ENCODE measurements around the gene C5orf15.

Gene C5orf15

DNA sequence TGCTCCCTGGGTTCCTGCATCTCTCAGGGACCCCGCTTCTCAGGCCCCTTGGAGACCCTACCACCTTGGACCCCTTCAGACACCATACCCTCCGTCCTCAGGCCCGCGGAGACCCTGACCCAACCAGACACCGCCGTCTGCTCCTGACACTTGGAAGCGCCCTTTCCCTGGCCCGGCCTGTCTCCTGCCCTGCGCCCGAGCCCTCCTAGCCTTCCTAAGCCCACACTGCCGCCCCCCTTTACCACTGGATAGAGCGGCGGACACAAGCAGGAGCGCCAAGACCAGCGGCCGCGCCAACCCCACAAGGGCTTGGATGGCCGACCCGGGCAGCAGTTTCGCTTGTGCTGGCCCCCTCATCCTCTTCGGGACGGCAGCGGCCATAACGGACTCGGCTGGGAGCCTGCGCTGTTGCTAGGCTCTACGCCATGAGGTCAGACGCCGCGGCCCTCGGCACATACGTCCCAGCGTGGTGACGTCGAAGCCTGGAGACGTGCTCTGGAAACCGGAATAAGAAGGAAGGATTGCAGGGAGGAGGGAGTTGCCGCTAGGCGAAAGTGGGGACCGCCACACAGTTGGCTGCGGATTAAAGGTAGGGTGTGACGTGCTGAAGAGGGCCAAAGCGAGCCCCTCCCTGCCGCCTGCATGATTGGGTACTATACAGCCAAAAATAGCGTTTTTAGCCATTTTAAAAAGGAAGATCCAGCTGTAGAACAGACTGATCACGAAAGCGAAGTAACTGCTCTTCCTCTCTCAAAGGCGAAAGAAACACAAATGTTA lies at the start of gene C5orf15:
Gene C5orf15, minus strand, starts transcription at position 422 of the 777 bp plus-strand sequence. Its CDS starts 41 bp downstream, at position 381.
- DNase-seq = peak; percentile 99

DNA sequence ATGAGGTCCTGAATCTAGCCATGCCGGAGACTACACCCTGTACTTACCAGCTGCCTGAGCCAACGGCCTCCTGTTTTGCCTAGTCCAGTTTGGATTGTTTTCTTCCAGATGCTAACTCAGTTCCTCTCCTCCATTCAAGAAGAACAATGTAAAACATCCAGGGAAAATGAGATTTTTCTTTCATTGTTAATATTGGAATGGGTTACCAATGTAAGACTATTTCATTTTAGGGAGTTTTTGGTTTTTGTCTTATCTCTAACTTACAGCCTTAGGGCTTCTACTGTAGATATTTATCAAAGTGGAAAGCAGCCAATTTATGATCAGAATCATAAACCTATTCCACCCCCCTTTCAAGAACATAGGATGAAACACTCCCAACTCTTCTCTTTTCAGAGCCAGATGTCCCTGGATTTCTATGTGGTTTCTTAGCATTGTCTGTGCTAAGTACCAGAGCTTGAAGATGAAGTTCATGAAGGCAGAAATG lies 39.9 kb upstream of the C5orf15 start:
- no peak for DNase-seq

DNA sequence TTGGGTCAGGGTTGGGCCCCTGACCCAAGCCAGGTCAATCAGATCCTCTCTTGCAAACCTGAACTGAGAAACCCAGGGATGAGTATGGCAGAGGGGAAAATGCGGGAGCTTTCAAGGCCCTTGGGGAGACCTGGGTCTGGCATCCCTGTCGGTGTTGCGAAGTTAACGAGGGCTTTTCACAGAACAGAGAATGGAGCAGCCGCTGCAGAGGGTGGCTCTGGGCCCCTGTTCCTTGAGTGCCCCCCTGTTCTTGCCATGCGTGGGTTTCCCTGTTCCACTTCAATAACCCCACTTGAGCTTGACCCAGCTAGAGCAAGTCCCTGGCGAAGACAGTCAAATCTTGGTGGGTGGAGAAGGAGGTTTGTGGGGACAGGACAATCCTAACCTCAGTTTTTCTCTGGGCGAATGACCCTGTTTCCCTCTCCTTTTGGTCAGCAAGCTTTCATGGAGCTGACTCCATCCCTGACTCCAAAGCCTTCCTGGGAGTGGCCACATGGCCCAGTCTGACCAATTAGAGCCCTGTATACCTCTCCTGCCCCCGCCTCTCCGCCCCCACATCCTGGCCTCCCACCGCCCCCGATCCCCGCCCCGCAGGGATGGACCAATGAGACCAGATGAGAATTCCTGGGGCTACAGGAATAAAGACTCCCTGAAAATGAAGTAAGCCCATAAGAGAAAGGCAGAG lies 39.3 kb upstream of the C5orf15 start:
- DNase-seq = peak; percentile 51

DNA sequence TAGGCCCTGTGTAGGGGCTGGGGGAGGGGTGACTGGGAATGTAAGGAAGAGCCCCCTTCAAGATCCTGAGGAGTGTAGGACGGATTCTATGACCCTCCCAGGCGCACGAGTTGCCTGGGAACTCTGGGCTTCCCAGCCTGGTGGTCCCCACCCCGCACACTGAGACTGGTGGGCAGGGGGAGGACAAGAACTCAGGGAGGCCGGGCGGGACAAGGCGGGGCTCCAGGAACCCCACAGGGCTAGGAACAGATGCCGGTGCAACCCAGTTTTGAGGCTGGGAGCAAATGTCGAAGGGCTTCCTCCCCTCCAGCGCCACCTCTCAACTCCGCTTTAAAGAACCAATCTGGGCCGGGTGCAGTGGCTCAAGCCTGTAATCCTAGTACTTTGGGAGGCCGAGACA lies 37.7 kb upstream of the C5orf15 start:
- DNase-seq = no peak

DNA sequence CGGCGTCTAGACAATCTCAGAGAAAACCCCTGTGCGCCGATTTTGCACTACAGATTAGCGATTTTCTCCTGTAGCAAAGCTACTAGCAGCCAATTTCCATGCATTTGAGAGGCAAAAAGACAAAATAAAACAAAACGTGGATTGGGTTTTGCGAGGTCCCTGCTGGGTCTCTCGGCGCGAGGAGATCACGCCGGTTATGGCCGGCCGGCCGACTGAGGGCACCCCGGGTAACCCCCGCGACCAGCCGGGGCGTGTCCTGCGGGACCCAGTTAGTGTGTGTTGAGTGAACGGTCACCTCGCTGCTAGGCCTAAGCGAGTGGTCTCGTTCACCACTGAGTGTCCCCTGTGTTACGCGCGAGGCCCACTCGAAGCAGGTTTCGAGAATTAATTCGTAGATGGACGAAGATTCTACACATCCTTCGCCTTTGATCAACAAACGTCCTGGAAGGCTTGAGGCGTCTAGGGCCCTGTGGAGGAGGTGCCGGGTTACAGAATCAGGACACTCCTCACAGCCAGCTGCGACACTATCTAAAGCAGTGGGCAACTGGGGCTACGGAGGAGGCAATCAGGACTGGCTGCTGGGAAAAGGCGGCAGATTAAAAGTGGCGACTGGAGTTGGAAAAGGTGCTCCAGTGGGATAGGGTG lies 37.1 kb upstream of the C5orf15 start:
- DNase-seq = no peak

DNA sequence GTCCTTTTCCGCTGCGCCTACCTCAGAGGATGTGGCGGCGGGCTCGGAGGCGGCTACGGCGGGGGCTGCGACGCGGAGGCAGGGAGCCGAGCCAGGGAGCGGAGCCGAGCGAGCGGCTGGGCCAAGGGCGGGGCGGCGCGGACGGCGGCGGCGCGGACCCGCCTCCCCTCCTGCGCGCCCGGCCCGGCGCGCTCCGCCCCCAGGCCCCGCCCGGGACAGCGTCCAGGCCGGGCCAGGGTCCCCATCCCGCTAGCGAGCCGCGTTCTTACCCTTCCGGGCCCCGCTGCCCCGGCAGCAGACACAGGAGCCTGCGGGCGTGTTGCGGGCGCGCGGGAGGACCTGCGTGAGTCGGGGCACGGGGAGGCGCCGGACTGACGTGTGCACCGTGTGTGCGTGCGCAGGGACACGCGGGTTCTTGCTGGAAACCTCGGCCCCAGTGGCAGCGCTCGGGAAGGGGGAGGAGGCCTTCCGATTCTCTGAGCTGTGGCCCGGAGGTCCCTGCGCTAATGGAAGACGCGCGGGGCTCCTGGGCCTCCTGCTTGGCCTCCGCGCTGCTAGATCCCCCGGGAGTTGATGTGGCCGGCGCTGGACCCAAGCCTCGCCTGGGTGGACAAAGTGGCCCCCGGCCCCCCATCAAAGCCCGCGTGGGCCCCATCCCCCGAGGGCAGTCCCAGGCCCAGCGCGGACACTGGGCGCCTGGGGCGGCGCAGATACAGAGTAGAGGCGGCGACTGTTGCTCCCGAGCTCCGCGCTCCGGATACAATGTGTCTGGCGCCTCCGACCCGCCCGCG lies 36.4 kb upstream of the C5orf15 start, which contains the start of gene VDAC1:
Gene VDAC1, minus strand, starts transcription at position 350 of the 791 bp plus-strand sequence. CDS start 11,963 bp downstream, outside the sequence.
- DNase-seq = peak; percentile 92

DNA sequence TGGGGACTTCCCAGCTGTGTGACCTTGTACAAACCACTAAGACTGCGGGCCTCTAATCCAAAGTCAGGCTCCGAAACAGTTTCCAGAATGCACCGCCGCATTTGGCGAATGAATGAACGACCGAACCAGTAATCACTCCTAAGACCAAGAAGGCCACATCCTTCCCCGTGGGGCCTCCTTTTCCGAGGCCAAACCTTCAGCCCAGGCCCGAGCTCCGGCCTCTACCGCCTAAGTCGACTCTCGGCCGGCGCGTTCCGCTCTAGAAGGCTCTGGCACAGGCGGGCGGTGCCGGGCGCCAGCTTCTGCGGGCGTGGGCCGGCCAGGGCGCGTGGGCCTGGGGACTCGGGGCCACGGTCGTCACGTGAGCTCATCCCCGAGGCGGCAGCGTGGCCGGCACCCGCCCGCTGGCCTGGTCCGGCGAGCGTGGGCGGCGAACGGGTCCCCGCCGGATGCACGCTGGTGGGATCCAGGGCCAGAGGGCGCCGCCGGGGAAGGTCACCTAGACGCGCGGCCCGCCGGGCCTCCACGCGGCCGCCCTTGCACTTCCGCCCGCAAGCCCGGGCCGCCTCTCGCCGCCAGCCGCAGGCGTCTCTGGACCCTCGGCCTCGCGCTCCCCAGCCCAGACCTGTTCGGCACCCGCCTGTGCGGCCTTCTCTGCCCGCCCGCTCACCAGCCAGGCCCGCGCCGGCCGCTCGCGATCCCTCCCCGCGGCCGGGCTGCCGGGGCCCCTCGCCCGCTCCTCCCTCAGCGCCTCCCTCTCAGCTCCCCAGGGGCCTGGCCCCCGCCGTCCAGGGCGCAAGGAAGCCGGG lies 35.6 kb upstream of the C5orf15 start:
- DNase-seq = peak; percentile 48

DNA sequence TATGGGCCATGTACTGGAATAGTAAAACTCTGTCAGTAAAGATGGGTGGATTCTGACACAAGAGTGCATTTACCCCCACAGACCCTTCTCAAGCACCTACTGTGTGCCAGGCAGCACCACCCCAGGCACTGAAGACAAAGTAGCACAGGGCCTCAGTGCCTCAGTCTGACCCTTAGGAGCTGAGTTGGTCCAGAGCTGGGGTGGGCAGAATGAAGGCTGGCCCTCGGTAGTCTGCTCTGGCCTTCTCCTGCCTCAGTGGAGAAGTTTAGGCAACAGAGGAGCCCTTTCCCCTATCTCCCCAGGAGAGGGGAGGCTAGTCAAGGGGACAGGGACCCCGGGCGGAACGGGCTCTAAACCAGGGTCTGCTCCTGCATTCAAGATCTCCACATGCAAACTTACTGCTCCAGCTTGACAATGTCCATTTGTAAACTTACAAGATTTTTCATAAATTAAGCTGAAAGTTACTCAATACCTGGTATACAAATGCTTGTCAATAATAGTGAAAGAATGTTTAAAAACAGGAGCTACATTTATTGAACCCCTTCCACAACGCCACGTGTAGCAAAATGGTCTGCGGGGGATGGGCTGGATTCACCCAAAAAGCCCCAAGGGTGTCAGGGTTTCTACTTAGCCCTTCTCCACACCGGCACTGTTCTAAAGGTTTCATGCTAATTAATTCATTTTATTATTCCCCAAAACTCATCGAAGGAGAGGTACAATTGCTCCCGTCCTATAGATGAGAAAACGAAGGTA lies 34.8 kb upstream of the C5orf15 start:
- no peak for DNase-seq

DNA sequence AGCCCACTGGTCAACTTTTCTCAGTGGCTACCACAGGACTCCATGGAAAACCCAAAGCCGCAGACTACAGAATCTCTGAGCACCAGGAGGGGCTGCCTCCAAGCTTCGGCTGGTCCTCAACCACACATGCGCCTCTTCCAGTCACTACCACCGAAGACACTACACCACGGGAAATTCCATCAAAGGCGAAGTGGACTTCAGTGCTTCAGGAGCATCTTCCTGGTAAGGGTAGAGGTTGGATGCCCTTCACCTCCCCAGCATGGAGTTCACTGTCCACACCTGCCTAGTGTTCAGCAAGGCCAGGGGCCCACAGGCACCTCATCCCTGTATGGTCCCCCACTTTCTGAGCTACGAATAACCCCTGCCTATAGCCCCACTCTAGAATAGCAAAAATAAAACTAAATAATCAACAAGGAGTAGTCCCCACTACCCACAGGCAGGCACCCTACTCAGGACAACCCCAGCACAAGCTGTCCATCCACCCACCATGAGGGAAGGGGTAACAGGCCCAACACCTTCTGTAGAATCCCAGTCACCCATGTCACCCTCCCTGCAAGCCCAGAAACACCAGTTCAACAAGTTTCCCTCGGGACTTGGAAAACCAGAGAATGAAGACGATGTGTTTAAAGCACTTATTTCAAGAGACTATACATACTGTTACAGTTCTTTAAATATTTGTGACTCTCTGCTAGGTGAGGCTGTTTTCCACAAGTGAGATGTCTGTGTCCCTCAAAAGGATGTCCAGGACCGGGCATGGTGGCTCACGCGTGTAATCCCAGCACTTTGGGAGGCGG lies 33.7 kb upstream of the C5orf15 start:
- DNase-seq = no peak

DNA sequence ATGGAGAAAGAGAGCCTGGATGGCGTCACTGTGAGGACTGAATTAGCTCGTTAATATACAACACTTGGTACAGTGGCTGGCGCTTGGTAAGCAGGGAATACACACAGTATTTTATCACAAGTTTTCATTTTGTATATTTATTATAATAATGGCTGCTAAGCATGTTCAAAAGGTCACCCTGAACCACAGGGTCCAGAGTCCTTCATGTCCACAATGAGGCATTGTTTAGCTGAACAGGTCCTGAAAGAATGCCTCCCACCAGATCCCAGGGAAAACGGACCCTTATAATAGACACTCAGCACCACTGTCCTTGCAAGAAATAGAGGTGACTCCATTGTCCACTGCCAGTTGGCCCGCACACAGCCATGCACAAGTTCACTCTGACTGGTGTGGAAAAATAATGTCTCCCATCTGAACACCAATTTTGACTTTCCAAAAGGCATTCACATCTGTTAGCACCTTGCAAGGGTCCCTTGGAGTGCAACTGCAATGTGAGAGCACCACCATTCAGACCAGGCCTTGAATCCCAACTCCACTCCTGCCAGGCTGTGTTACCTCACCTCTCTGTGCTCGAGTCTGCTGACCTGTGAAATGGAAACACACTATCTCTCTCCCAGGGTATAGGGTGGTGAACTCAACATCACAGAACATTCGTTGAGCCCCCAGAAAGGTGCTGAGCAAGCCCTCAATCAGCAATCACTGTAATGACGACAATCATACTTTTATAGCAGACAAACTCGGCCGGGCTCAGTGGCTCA lies 32.5 kb upstream of the C5orf15 start:
- no peak for DNase-seq

DNA sequence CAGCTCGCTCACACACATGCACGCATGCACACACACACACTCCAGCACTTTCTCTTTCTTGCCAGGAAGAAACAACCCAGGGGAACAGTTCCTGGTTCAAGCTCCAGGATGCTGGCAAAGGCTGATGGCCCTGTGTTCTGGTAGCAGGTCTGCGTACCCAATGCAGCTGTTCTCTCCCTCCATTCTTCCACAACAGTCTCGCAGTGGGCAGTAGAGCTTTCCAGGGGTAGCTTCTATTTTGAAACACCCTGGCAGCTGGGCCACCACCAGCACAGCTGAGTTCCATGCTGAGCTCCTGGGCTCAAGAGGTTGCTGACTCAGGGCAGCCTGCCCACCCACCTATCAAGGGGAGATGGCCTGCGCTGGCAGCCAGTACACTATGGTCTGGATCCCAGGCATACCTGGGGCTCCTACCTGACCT lies 31.7 kb upstream of the C5orf15 start:
- DNase-seq = no peak

DNA sequence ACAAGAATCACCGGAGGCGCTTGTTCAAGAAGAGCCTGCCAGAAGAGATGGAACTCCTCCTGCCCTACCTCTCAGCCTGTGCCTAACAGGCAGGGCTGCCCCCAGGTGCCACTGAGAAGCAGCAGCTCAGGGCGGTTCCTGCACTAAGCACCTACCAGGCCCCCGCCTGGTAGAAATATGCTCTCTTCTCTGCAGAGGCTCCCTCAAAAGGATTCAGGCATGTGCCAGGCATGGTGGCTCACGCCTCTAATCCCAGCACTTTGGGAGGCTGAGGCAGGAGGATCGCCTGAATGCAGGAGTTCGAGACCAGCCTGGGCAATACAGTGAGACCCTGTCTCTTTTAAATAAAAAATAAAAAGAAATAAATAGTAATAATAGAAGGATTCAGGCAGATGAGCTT lies 30.4 kb upstream of the C5orf15 start:
- DNase-seq = no peak

DNA sequence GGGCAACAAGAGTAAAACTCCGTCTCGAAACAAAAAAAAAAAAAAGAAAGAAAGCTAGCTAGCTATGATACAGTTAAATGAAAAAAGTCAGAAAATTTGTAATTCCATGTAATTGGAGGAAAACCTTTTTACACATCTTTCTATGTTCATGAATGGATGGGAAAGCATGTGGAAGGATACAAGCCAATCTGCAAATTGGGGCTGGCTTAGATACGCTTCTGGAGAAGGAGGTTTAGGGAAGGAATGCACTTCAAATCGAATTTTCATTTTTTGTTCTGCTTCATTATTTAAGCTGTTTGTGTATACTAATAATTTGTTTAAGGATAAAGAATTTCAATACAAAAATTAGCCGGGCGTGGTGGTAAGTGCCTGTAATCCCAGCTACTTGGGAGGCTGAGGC lies 29.6 kb upstream of the C5orf15 start:
- no peak for DNase-seq

DNA sequence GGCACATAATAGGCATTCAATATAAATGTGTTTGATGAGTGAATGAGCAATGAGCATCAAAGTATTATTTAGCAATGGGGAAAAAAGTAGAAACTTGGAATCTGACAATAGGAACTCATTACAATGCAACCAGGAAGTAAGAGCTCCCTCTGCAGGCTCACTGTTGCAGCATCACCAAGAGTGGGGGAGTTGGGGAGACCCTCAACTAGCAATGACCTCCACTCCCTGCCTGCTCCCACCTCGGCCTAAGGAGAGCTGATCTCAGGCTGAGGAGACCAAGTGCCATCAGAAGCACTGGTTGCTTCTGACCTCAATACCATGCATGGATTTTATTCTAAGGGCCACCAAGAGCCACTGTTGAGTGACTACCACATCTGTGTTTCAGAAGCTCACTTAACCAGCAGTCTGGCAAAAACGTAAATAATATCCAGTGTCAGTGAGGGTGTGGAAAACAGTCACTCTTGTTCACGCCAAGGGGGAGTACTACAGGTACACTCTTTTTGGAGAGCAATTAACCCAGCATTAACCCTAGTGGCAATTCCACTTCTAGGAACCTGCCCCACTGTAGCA lies 28.3 kb upstream of the C5orf15 start:
- no peak for DNase-seq

DNA sequence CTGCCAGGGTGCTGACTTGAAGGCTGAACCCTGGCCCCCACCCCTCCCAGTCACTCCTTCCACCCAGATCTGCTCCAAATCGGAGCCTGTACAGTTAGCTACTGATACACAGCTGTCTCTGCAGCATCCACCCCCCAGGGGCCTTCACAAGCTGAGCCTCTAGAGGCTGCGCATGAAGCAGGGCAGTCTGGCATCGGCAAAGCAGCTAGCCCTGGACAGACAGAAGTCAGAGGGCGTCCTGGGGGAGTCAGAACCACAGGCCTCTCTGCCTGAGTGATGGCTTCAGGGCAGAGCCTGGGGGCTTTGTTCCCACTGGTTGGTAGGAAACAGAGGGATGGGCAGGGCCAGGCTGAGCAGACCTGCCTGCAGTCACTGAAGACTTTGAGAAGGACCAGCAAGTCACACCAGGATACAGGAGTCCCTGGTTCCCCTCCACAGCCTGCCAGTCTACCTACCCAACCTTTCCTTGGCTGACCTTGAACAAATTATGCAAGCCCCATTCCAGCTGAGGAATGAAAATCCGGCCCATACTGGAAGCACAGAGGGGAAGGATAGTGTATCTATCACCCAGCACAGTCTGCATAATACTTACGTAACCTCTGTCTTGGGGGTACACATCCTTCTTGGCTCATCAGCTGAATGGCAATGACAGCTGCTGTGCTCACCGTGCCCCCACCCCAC lies 27.6 kb upstream of the C5orf15 start:
- no peak for DNase-seq

DNA sequence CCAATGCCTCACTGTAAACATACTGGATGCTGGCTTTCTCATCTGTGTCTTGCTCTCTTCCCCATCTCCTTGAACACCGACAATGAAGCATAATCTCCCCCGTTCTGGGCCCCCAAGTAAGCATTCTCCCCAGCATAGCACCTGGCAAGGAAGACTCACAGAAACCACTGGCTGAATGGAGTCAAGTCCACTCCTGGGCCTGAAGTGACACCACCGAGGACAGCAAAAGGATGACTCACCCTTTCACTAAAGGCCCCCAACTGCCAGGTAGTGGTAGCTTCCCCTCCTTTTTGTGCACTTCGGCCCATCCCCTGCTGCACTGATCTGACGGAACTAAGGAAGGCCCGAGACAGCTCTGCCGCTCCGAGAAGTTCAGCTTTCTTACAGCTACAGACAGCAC lies 26.9 kb upstream of the C5orf15 start:
- DNase-seq = no peak

DNA sequence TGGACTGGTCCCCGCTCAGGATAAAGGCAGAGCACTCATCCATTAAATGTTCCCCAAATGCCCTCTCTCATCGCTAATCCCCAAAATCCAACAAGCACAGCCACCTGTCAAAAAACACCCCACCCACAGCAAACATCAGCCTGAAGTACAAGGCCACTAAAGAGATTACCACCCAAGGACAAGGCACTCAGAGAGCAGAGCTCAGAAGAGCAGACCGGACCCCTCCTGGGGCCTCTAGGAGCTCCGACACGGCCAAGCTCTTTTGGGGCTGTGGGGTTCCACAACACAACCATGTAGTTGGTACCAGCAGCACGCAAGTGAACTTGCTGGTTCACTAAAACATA lies 26.5 kb upstream of the C5orf15 start:
- DNase-seq = no peak

DNA sequence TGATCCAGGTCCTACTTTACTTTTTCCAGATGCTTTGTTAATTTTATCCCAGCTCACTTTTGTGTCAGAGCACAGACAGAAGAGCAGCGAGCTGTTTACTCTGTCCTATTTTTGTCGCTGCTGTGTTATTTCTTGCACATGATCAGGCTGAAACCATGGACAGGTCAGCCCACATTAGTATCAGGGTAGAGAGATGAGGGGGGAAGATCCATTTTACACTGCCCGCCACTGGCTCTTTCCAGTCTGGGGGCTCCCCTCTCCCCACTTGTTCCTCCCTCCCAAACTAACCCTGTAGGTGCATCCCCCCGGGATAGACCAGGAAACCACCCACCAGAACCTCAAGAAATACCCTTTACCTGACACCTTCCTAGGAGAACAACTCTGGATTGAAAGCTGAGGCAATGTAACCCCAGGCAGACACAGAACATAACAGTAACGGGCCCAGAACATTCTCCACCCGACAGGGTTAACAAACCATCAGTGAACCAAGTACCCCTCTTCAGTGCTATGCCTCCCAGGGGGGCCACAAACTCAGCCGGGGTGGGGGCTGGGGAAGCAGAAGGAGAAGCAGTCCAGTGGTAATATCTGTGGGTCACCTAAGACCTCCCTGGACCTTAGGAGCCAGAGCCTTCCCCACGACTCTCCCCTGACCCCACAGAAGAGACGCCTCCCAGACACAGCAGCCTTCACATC lies 26.0 kb upstream of the C5orf15 start:
- DNase-seq = no peak
